Left forelimb (tissue), 1 donor: ENCODE measurements around the gene KCNJ9.
"Not testable (repeated sequence)": the region's sequence is repeated elsewhere in the genome, so short reads cannot be mapped to it uniquely, and the experiment has no call there.

Experiments
- DNase-seq: peaks from one replicate; pipeline ENCODE4 v3.0.0-alpha.2; 2018; ENCODE audit warnings: low spot score

The KCNJ9 gene

GRCh38 chr1:160125746-160126145, 44.4 kb downstream of the KCNJ9 start:
- DNase-seq, result no peak

GRCh38 chr1:160126342-160126741, 45.0 kb downstream of the KCNJ9 start:
- DNase-seq, result not testable (repeated sequence)

- no peak for DNase-seq
These were observed 46.0 kb downstream of the KCNJ9 start for GRCh38 chr1:160127381-160127780.

- DNase-seq, result no peak
These were observed 46.7 kb downstream of the KCNJ9 start for GRCh38 chr1:160127865-160128523.

GRCh38 chr1:160128636-160129035, 47.3 kb downstream of the KCNJ9 start:
- no peak for DNase-seq

- DNase-seq, result no peak
These were observed 47.7 kb downstream of the KCNJ9 start for GRCh38 chr1:160129046-160129445.

DNA sequence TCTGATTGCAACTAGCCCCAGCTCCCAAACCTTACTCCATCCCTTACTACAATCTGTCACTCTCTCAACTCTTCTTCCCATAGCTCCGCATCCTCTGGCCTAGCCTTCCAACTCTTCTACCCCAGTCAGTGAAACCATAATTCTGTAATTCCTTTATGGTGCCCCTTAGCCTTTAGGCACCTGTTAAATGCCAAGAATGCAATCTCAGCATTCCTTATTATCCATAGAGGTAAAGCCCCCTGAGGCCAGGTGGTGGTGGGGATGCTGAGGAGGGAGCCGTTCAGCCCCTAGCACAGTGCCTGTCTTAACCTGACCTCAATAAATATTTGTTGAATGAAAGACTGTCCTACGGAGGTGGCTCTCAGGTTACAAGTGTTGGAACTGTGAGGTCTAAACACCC, 48.2 kb downstream of the KCNJ9 start:
- DNase-seq, result no peak

DNA sequence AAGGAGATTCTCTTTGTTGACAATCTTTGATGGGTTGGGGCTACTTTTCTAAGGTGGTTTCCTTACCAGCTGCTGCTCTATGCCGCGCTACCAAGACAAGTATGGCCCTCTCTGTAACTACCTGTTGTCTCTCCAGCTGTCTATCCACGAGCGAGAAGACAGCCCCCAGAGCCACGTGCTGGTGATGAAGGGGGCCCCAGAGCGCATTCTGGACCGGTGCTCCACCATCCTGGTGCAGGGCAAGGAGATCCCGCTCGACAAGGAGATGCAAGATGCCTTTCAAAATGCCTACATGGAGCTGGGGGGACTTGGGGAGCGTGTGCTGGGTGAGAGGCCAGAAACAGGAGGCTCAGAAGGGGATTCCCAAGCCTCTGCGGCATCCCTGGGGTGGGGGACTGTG, 48.6 kb downstream of the KCNJ9 start:
- no peak for DNase-seq

DNA sequence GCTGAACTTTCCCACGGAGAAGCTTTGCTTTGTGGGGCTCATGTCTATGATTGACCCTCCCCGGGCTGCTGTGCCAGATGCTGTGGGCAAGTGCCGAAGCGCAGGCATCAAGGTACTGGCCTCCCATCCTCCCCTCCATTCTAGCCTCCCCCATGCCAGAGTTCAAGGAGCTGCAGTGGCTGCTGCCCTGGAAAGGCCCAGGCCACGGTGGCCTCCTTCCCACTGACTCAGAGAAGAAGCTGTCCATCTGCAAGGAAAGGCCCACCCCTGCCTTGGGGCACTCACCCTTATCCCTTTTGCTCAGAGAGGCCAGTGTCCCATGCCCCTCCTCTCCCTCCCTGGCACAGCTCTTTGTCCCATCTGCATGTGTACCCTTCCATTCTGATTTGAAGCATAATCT, 49.1 kb downstream of the KCNJ9 start:
- DNase-seq, result no peak

DNA sequence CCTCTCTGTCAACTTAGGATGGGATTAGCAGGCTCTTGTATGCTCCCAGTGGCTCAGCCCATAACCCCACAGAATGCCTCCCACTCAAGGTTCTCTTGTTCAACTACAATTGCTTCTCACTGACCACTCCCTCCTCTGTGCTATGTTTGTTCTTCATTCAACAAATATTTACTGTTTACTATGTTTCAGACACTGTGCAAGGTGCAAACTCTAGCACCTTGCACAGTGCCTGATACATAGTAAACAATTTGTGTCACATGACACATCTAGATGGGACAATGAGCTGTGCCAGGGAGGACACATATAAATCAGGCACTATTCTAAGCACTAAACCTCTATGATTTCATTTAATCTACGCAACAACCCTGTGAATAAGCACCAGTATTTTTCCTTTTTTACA, 49.6 kb downstream of the KCNJ9 start:
- DNase-seq, result no peak

- DNase-seq, result no peak
These were observed 50.6 kb downstream of the KCNJ9 start for GRCh38 chr1:160131803-160132565.

- DNase-seq, result peak; percentile 45
These were observed 52.8 kb downstream of the KCNJ9 start for GRCh38 chr1:160133990-160134770.

- peak; percentile 57 for DNase-seq
These were observed 53.6 kb downstream of the KCNJ9 start for GRCh38 chr1:160134791-160135572.

- no peak for DNase-seq
These were observed 55.0 kb downstream of the KCNJ9 start for GRCh38 chr1:160136121-160136925.

GRCh38 chr1:160136926-160137200, 55.5 kb downstream of the KCNJ9 start:
- no peak for DNase-seq

DNA sequence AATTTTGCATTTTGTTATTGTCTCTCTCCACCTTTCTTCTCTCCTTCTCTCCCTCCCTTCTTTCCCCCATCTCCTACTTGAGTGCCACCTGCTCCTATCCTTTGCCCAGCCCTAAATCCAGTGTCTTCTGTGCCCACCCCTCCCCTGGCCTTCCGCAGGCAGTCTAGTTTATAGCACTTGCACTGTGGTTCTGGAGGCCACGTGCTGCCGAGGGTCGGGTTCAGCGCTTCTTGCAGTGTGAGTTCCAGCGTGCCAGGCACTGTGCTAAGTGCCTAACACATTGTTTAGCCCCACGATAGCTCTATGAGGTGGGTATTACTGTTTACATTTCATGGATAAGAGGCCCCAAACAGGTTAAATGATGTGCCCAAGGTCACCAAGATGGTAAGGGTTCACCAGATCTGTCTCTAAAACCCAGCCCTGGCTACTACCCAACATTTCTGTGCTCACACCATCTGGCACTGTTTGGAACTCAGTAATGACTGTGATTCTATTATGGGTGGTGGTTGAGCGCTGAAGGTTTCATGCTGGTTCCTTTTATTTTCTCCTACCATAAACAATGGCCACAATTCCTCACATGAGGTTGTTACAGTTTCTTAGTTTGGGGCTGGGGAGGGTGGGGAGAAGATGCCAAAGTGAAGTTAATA, 56.0 kb downstream of the KCNJ9 start:
- DNase-seq, result no peak

DNA sequence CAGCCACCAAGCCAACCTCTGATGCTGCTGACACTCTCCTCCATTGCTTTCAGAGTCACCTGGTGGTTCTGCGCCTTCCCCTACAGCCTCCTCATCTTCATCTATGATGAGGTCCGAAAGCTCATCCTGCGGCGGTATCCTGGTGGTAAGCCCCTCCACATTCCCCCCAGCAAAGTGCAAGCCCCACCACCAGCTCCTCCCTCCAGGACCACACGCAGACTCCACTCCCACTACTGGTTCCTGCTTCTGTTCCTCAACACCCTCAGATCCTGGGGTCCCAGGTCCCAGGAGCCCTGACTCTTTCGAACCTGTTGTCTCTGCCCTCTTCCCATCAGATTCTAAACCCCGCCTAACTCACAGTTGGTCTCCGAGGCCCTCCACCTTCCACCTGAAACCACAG, 58.5 kb downstream of the KCNJ9 start:
- no peak for DNase-seq
